Measurements from ENCODE around the gene ZNF3.

Gene ZNF3

DNA sequence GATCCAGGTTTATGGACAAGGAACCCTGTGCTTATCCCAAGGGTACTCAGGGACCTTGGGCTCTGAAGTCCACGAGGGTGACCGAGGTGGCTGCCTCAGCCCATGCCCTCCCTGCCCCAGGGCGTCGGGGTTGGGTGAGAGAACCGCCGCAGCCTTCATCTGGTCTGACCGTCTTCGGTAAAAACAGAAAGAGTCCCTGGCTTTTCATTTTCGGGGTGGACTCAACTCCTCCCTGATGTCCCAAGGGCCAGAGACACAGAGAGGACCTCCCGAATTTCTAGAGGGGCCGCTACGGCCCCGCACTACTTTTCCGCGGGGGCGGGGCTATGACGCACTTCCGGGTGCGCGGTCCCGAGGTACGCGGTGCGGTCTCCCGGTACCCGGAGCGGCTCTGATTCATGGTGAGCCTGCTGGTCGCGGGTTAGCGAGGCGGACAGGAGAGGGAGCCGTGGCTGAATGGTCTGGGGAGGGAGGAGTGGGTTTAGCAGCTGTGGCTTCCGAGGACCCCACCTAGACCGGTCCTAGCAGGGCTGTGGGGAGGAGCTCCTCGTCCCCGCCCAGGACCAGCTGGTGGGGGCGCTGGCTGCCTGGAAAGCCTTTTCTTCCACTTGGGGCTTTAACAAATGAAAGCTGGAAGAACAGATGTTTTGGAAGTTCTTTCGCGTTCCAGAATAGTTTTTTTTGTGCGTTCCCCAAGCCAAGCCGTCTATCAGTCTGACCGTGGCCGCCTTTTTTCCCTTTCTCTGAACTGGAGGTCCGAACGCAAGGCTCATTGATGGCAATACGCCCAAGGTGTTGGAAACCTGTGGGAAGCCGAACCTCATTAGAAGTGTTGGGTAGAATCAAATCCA lies 31.9 kb downstream of the ZNF3 start, which contains the start of gene ZSCAN21:
Gene ZSCAN21, plus strand, starts transcription at position 334 of the 851 bp plus-strand sequence. CDS start 7,233 bp downstream, outside the sequence.
- peak; percentile 87 for DNase-seq

DNA sequence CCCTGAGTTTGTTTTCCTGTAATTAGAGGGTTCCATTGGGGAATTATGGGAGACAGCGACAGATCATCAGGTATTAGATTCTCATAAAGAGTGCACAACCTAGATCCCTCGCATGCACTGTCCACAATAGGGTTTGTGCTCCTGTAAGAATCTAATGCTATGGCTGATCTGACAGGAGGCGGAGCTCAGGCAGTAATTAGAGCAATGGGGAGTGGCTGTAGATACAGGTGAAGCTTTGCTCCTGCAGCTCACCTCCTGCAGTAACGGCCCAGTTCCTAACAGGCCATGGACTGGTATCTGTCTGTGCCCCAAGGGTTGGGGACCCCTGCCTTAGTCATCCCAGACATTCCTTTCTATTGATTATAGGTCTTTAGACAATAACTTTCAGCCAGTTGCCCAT lies 32.8 kb downstream of the ZNF3 start:
- DNase-seq = no peak

DNA sequence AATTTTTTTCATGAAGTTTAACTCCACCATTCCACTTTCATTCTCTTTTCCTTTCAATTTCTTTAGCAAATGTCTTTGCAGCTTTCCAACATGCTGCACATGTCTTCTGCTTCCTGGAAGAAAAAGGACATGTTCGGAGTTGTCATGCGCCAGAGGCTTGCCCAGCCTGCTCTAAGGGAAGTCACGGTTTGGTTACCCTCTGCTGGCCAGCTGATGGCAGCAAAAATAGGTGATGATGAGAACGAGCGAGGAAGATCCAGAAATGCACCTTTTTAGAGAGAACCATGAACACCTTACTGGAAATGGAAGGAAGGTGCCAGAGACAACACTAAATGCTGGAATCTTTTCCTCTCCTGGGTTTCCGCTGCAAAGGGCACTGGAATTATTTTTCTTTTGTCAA lies 36.8 kb downstream of the ZNF3 start:
- DNase-seq = peak; percentile 17

DNA sequence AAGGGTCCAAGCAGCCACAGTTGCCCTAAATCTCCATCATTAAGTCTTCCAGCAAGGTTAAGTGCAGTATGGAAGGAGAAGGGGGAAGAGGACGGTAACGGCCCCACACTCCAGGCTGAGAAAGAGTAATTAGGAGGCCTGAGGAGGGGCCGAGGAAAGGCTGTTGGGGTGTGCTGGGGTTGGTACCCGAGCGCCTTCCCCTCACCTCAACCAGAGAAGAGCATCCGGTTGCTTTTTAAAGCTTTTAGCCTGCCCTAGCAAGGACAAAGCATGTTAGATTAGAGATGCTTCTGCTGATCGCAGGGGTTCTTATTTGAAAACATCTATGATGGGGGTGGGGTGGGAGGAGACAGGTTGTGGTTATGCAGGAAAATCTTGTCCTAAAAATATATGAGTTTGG lies 40.9 kb downstream of the ZNF3 start:
- no peak for DNase-seq

DNA sequence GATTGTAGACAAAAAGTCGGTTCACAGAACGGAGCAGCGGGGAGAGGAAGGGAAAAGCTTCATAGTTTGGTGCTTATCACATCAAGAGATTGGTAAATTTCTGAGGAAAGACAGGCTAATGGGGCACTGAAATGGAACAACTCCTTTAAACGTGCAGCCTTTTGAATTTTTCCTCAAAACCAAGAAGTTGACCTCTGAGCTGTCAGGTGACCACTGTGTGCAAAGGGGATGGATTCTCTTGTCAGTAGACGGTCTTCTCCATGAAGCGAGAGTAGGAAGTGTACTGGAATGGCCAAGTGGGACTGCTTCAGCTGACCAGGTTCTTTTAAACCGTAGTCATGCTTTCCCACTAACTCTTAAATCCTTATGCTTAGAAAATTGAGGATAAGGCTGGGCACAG lies 43.2 kb downstream of the ZNF3 start:
- no peak for DNase-seq

DNA sequence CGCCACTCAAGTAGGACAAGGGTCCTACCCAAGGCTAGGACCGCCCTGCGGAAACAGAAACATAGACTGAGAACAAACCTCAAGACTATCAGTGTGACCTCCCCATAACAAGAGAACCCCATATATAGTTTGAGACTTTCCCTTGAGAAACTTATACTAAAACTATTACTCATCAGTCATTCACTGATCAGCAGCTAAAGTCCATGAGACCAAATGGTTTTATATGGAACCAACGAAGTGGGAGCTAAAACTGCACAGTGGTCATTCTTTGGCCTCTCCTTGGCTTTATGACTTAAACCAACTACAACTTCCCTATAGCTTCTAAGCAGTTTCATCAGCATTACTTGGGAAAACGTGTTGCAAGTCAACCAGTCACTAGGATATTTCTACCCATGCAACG lies 45.6 kb downstream of the ZNF3 start:
- DNase-seq = no peak

DNA sequence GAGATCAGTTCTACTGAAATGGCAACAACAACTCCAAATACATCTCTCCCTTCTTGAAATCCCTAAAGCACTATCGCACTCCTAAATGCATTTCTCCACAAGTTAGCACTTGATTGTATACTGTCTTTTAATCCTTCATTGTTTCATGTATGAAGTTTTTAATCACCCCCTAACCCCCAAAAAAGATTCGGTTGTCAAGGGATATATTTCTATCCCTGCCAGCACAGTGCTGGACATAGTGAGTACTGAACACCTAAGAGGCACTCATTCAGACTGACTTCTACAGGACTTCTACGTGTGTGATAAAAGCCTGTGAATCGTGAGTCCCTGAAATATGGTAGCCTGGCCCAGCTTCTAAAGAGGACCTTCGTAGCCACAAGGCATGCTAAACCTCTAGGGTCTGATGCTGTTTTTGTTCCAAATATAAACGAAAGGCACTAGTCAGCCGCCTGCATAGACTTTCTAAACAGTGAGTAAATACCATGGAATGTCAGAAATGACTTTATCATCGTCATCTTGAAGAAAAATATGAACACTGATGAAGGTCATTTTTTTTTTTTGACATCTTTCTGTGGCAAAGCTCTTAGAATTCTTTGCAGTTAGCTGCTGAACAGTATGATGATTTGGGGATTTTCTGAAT lies 46.5 kb downstream of the ZNF3 start:
- no peak for DNase-seq

DNA sequence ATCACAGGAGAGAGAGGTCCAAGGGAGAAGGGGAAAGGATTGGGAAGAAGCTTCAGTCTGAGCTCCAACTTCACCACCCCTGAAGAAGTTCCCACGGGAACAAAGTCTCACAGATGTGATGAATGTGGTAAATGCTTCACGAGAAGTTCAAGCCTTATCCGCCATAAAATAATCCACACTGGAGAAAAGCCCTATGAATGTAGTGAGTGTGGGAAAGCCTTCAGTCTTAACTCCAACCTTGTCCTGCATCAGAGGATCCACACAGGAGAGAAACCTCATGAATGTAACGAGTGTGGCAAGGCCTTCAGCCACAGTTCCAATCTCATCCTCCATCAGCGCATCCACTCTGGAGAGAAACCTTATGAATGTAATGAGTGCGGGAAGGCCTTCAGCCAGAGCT lies 48.0 kb downstream of the ZNF3 start:
- DNase-seq = no peak

DNA sequence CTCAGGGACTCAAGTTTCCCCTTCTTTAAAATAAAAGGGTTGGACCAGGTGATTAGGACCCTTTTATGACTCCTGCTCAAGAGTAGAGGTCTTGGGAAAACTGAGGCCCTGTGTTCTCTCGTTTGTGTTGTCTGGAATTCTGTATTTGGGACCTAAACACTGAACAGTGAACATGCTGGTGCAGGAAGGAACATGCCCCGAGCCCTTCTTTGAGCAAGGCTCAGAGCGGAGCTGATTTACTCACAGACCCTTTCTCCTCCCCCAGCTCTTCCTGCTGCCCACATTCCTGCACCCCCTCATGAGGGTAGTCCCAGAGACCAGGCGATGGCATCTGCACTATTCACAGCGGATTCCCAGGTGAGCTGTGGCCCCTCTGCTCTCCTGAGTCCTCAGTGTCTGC lies 51.9 kb downstream of the ZNF3 start:
- no peak for DNase-seq

DNA sequence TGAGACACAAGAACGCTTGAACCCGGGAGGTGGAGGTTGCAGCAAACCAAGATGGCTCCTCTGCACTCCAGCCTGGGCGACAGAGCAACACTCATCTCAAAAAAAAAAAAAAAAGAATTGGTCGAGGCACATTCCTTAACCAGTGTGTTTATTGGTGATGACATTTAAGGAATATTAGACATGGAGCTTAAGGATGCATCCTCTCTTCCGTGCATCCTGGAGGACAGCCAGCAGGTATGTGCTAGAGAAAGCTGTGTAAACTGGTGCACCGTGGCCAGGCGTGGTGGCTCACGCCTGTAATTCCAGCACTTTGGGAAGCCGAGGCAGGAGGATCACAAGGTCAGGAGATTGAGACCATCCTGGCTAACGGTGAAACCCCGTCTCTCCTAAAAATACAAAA lies 54.3 kb downstream of the ZNF3 start:
- DNase-seq = no peak

DNA sequence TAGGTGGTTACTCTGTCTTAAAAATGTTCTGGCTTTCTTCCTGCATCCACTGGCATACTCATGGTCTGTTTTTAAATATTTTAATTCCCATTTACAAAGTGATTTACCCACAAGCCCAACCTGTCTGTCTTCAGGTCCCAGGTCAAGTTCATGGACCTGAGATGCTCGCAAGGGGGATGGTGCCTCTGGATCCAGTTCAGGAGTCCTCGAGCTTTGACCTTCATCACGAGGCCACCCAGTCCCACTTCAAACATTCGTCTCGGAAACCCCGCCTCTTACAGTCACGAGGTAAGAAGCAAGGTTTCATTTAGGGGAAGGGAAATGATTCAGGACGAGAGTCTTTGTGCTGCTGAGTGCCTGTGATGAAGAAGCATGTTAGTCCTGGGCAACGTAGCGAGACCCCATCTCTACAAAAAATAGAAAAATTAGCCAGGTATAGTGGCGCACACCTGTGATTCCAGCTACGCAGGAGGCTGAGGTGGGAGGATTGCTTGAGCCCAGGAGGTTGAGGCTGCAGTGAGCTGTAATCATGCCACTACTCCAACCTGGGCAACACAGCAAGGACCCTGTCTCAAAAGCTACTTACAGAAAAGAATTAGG lies 57.4 kb downstream of the ZNF3 start:
- no peak for DNase-seq

DNA sequence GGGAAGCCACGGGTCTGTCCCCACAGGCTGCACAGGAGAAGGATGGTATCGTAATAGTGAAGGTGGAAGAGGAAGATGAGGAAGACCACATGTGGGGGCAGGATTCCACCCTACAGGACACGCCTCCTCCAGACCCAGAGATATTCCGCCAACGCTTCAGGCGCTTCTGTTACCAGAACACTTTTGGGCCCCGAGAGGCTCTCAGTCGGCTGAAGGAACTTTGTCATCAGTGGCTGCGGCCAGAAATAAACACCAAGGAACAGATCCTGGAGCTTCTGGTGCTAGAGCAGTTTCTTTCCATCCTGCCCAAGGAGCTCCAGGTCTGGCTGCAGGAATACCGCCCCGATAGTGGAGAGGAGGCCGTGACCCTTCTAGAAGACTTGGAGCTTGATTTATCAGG lies 58.0 kb downstream of the ZNF3 start:
- DNase-seq = no peak

DNA sequence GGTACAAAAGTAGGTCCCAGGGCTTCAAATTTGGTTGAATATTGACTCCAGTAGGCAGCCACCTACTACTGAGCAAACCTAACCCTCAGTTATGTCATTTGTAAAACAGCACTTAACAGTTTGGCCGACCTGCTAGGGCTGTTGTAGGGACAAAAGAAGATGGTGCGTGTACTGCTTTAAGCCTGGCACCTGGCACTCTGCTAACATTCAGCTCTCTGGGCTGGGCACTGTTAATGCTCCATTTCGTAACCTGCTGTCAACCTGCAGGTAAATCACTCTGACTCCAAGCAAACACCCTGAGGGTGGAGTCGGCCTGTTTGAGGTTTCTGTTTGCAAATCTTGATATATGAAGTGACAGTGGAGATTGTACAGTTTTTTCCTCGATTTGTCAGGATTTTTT lies 58.9 kb downstream of the ZNF3 start:
- DNase-seq = no peak

DNA sequence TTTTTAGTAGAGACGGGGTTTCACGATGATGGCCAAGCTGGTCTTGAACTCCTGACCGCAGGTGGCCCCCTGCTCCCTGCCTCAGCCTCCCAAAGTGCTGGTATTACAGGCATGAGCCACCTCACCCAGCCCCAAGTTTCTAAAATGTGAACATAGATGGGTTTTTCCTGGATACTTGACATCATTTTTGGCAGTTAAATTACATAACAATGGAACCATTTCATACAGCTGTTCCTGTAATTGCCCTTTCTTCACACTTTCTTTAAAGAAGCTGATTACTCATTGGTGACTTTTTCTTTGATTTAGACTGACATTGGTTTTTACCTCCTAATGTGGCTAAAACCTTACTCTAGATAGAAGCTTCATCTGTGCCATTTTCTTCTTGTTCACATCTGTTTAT lies 60.2 kb downstream of the ZNF3 start:
- DNase-seq = no peak

All from NCI-H82 (cell line).